Astrocyte of the cerebellum (primary cell): ENCODE measurements around the gene ARMC9.
"Not testable (repeated sequence)": the region's sequence is repeated elsewhere in the genome, so short reads cannot be mapped to it uniquely, and the experiment has no call there.

ENCODE experiments used
- DNase-seq: peaks from one replicate; pipeline ENCODE4 v3.0.0-alpha.2; 2011; ENCODE audit warnings: low read depth
- H3K4me3 ChIP-seq: 2 replicates; pipeline ENCODE4 v1.5.1; 2011; ENCODE audit warnings: mild to moderate bottlenecking, low read depth, low read length, moderate library complexity
- in situ Hi-C: cut with HindIII; loops from 2 replicates; pipeline ENCODE4 v1.10.0; 2017; ENCODE audit warnings: low sequenced_read_pairs
- TF ChIP-seq, protein P1 (sequence below): IDR thresholded peaks from 2 replicates; pipeline ENCODE4 v1.5.1; 2012; ENCODE audit warnings: low read length, low read depth, moderate library complexity, mild to moderate bottlenecking; ENCODE audit errors: missing control alignments

The ARMC9 gene

GRCh38 chr2:231398585-231398984 lies 200.2 kb downstream of the ARMC9 start:
- no peak overlapping the region for H3K4me3 ChIP-seq
- in situ Hi-C loops: no loop called here
- TF ChIP-seq, protein P1, sequence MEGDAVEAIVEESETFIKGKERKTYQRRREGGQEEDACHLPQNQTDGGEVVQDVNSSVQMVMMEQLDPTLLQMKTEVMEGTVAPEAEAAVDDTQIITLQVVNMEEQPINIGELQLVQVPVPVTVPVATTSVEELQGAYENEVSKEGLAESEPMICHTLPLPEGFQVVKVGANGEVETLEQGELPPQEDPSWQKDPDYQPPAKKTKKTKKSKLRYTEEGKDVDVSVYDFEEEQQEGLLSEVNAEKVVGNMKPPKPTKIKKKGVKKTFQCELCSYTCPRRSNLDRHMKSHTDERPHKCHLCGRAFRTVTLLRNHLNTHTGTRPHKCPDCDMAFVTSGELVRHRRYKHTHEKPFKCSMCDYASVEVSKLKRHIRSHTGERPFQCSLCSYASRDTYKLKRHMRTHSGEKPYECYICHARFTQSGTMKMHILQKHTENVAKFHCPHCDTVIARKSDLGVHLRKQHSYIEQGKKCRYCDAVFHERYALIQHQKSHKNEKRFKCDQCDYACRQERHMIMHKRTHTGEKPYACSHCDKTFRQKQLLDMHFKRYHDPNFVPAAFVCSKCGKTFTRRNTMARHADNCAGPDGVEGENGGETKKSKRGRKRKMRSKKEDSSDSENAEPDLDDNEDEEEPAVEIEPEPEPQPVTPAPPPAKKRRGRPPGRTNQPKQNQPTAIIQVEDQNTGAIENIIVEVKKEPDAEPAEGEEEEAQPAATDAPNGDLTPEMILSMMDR: no peak
- DNase-seq: no peak

- no peak overlapping the region for H3K4me3 ChIP-seq
- DNase-seq: no peak
- in situ Hi-C loops: no loop called here
- TF ChIP-seq, protein P1: no peak
Measured at GRCh38 chr2:231399046-231399852, 200.8 kb downstream of the ARMC9 start.

- in situ Hi-C loops: no loop called here
- TF ChIP-seq, protein P1: no peak
- DNase-seq: no peak
- H3K4me3 ChIP-seq: no peak overlapping the region
Measured at GRCh38 chr2:231399853-231400680, 201.6 kb downstream of the ARMC9 start.

DNA sequence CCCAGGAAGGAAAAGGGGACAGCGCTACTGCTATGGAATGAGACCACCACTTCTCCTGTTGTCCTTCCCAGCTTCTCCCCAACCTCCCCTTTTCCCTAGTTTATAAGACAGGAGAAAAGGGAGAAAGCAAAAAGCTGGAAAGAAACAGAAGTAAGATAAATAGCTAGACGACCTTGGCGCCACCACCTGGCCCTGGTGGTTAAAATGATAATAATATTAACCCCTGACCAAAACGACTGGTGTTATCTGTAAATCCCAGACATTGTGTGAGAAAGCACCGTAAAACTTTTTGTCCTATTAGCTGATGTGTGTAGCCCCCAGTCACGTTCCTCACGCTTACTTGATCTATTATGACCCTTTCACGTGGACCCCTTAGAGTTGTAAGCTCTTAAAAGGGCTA lies 202.2 kb downstream of the ARMC9 start:
- DNase-seq, in situ Hi-C loops, H3K4me3 ChIP-seq: not testable (repeated sequence)

GRCh38 chr2:231401101-231401500 lies 202.7 kb downstream of the ARMC9 start:
- in situ Hi-C loops, H3K4me3 ChIP-seq, DNase-seq: not testable (repeated sequence)

- in situ Hi-C loops, H3K4me3 ChIP-seq, DNase-seq: not testable (repeated sequence)
Measured at GRCh38 chr2:231403421-231404182, 205.2 kb downstream of the ARMC9 start.

GRCh38 chr2:231404183-231404578 lies 205.8 kb downstream of the ARMC9 start:
- DNase-seq, in situ Hi-C loops, H3K4me3 ChIP-seq: not testable (repeated sequence)

DNA sequence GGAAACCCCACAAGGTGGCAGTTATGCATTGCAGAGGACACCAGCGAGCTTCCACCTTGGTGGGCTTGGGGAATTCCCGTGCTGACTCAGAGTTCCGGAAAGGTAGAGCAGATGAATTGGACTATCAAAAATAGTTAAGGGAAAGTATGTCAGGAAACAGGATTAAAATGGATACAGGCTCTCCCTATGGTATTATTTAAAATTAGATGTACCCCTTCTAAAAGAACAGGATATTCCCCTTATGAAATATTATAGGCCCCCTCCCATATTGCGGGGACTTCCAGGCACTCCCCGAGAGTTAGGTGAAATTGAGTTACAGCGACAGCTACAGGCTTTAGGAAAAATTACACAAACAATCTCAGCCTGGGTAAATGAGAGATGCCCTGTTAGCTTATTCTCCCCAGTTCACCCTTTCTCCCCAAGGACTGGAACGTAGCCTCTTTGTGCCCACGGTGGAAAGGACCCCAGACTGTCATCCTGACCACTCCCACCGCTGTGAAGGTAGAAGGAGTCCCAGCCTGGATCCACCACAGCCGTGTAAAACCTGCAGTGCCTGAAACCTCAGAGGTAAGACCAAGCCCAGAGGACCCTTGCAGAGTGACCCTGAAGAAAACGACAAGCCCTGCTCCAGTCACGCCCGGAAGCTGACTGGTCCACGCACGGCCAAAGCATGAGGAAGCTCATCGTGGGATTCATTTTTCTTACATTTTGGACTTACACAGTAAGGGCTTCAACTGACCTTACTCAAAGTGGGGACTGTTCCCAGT lies 207.4 kb downstream of the ARMC9 start:
- TF ChIP-seq, protein P1: peak; percentile 40
- in situ Hi-C loops, DNase-seq, H3K4me3 ChIP-seq: not testable (repeated sequence)

- in situ Hi-C loops, DNase-seq, H3K4me3 ChIP-seq: not testable (repeated sequence)
Measured at GRCh38 chr2:231407686-231408085, 209.3 kb downstream of the ARMC9 start.

DNA sequence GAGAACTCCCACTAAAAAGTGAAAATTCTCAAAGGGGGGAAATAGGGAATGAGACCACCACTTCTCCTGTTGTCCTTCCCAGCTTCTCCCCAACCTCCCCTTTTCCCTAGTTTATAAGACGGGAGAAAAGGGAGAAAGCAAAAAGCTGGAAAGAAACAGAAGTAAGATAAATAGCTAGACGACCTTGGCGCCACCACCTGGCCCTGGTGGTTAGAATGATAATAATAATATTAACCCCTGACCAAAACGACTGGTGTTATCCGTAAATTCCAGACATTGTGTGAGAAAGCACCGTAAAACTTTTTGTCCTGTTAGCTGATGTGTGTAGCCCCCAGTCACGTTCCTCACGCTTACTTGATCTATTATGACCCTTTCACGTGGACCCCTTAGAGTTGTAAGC lies 209.9 kb downstream of the ARMC9 start:
- in situ Hi-C loops, H3K4me3 ChIP-seq, DNase-seq: not testable (repeated sequence)
